Heart left ventricle (tissue), 16 donors: ENCODE measurements around the gene HES5. TPM values are rescaled to one million over a fixed set of nuclear protein-coding genes. Genes with fewer than 3 reads are reported as not detected.

Experiments
- ATAC-seq, 4 donors: fragments of 200-7000 bp; cut with Tn5 transposase; one replicate each; pipeline ENCODE4 v1.9.1; 2020 to 2022; ENCODE audit warnings: moderate library complexity in 4 of 4, mild to moderate bottlenecking in 3 of 4, moderate number of reproducible peaks in 1 of 4
- DNase-seq, 5 donors: peaks; one replicate each; pipeline ENCODE4 v3.0.0-alpha.2; 2020
- H3K27ac ChIP-seq, 12 donors: fragments of 200-600 bp; sonication (generic) in 4 of 12; one replicate each; pipeline versions ENCODE4 v1.5.0 to v1.8.0; 2016 to 2022; ENCODE audit warnings: mild to moderate bottlenecking in 2 of 12
- H3K27me3 ChIP-seq, 9 donors: fragments of 200-600 bp; sonication (generic) in 2 of 9; one replicate each; pipeline versions ENCODE4 v1.5.1 to v1.8.0; 2016 to 2022; ENCODE audit warnings: mild to moderate bottlenecking in 3 of 9
- H3K36me3 ChIP-seq, 9 donors: fragments of 200-600 bp; sonication (generic) in 2 of 9; one replicate each; pipeline versions ENCODE4 v1.5.0 to v1.8.0; 2018 to 2022; ENCODE audit warnings: mild to moderate bottlenecking in 2 of 9
- H3K4me1 ChIP-seq, 12 donors: fragments of 200-600 bp; sonication (generic) in 4 of 12; one replicate each; pipeline versions ENCODE4 v1.5.0 to v1.8.0; 2016 to 2022; ENCODE audit warnings: mild to moderate bottlenecking in 3 of 12
- H3K4me3 ChIP-seq, 12 donors: fragments of 200-600 bp; sonication (generic) in 4 of 12; one replicate each; pipeline versions ENCODE4 v1.5.0 to v1.8.0; 2017 to 2022; ENCODE audit warnings: mild to moderate bottlenecking in 9 of 12, moderate library complexity in 4 of 12
- H3K9me3 ChIP-seq, 12 donors: fragments of 200-600 bp; sonication (generic) in 4 of 12; one replicate each; pipeline versions ENCODE4 v1.5.0 to v1.8.0; 2016 to 2022; ENCODE audit warnings: mild to moderate bottlenecking in 1 of 12
- POLR2A ChIP-seq, 2 donors: fragments of 450-650 bp; IDR thresholded peaks; one replicate each; pipeline ENCODE4 v1.6.1; 2017; ENCODE audit warnings: antibody characterized with exemption in 2 of 2, mild to moderate bottlenecking in 2 of 2, moderate library complexity in 2 of 2
- WGBS, 4 donors: extraction: QIAGEN DNeasy Blood & Tissue Kit in 2 of 4; methylation state at CpG; one replicate each; pipeline versions ENCODE4 v1.1.5 to v1.1.7; 2013 to 2018; 5-methylcytosine and 5-hydroxymethylcytosine counted together
- intact Hi-C, 10 donors: fragments of 100-400 bp; cut with DNase I; formaldehyde crosslinking; loops; one replicate each; pipeline versions ENCODE4 v1.11.1 to v1.14.2; 2022
- polyA plus RNA-seq, 2 donors: library from polyadenylated mRNA; stranded (reverse); fragments of 200-250 nt; gene quantifications; one replicate each; pipeline ENCODE4 v1.2.3, GENCODE V29; 2013
- total RNA-seq, 9 donors: library from RNA; depleted of rRNA in 2 of 9; stranded (reverse); fragments of >200 nt in 2 of 9; fragmentation: NEBNext Ultra II Directional in 3 of 9; extraction: Animal tissue kit (Norgen Biotek cat#: 25700) in 3 of 9; gene quantifications; one replicate each; pipeline versions ENCODE4 v1.1.0 to v1.2.4, GENCODE V29; 2016 to 2023
- TF ChIP-seq, protein P1 (sequence below), 12 donors: fragments of 200-600 bp; sonication (generic) in 4 of 12; IDR thresholded peaks; one replicate each; pipeline versions ENCODE4 v1.5.0 to v1.8.0; 2018 to 2022; ENCODE audit warnings: antibody characterized with exemption in 12 of 12, mild to moderate bottlenecking in 5 of 12
- donor health status: ischemic (EF 13 %, LVEDD 7.1; RV severe dilation, severe dysfunction).
- donor health status: healthy with polysubstance abuse.
- donor health status: DM: no; HTN: yes; CAD: no.
- donor health status: DM: no; HTN: no; CAD: no.
- donor health status: ischemic (EF 25% LVEDD 6.9; RV normal size, moderate dysfunction).
- donor health status: ischemic (EF 25% LVEDD 5.7; RV mildly dilated, moderate dysfunction).
- donor health status: healthy.
- donor health status: DM: yes; HTN: yes; CAD: no.
- donor health status: ischemic (EF 35%, LVEDD 5.7; RV mildly dilated, moderate dysfunction).
- donor health status: nonischemic (EF 11% LVEDD 7.7; RV severe dilation, severe dysfunction).
- donor health status: DM: yes; HTN: yes; CAD: no.
- donor health status: PGD.
- donor health status: ischemic (EF 29% LVEDD 5.4; RV normal size, mild dysfunction).
- donor health status: nonischemic (EF 23%, LVEDD 6.1; RV moderate dilation, normal function).

The HES5 gene
- total and polyA plus RNA-seq, 11 donors: 0.42 to 2.0 (median 1.2) TPM

DNA sequence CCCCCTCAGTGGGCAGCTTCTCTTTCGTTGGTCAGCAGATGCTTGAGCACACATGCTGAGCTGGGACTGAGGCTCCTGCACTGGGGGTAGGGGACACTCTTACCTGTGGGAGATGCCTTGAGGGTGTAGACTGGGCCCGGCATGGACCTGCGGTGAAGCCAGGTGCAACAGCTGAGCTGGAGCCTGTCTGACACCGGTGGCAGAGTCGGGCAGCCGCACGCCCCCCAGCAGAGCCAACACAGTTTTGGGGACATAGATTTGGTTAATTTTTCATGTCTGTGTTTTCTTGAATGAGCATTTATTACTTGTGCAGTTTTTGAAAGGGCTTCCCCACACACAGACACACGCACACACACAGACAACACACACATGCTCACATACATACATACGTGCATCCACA, 5.9 kb upstream of the HES5 start:
- intact Hi-C loops: no loop called here
- 82 to 92% (median 82%) methylated on average over 8 to 9 of the region's 9 CpGs for WGBS, 4 donors
- Histone ChIP-seq H3K9me3 (no peaks in the 10 kb centered on the region), H3K27ac (no peak overlapping the region), H3K4me1 (peaks cover 2 to 27% (median 9%) of the 10 kb centered on the region in 12 donors), H3K4me3 (no peak overlapping the region), H3K36me3 (no peaks in the 10 kb centered on the region), H3K27me3 (peaks cover 0 to 37% (median 8%) of the 10 kb centered on the region in 9 donors)
- no peak for DNase-seq
- TF ChIP-seq POLR2A (IDR thresholded peaks at IDR 0.05): no peak
- TF ChIP-seq, protein P1, sequence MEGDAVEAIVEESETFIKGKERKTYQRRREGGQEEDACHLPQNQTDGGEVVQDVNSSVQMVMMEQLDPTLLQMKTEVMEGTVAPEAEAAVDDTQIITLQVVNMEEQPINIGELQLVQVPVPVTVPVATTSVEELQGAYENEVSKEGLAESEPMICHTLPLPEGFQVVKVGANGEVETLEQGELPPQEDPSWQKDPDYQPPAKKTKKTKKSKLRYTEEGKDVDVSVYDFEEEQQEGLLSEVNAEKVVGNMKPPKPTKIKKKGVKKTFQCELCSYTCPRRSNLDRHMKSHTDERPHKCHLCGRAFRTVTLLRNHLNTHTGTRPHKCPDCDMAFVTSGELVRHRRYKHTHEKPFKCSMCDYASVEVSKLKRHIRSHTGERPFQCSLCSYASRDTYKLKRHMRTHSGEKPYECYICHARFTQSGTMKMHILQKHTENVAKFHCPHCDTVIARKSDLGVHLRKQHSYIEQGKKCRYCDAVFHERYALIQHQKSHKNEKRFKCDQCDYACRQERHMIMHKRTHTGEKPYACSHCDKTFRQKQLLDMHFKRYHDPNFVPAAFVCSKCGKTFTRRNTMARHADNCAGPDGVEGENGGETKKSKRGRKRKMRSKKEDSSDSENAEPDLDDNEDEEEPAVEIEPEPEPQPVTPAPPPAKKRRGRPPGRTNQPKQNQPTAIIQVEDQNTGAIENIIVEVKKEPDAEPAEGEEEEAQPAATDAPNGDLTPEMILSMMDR (IDR thresholded peaks at IDR 0.05): no peak
- ATAC-seq: no peak

- H3K4me3 ChIP-seq: no peak overlapping the region
- ATAC-seq: no peak
- peaks cover 0 to 37% (median 3%) of the 10 kb centered on the region in 9 donors for H3K27me3 ChIP-seq
- DNase-seq: no peak
- H3K4me1 ChIP-seq: peaks cover 6 to 27% (median 11%) of the 10 kb centered on the region in 12 donors
- 45 to 53% (median 51%) methylated on average over 23 to 27 of the region's 27 CpGs for WGBS, 4 donors
- intact Hi-C loops: no loop called here
- TF ChIP-seq, protein P1 (IDR thresholded peaks at IDR 0.05): no peak
- no peak for TF ChIP-seq POLR2A (IDR thresholded peaks at IDR 0.05)
- no peaks in the 10 kb centered on the region for H3K36me3 ChIP-seq
- H3K9me3 ChIP-seq: no peaks in the 10 kb centered on the region
- no peak overlapping the region for H3K27ac ChIP-seq
These were observed 5.4 kb upstream of the HES5 start for GRCh38 chr1:2535455-2535854.

DNA sequence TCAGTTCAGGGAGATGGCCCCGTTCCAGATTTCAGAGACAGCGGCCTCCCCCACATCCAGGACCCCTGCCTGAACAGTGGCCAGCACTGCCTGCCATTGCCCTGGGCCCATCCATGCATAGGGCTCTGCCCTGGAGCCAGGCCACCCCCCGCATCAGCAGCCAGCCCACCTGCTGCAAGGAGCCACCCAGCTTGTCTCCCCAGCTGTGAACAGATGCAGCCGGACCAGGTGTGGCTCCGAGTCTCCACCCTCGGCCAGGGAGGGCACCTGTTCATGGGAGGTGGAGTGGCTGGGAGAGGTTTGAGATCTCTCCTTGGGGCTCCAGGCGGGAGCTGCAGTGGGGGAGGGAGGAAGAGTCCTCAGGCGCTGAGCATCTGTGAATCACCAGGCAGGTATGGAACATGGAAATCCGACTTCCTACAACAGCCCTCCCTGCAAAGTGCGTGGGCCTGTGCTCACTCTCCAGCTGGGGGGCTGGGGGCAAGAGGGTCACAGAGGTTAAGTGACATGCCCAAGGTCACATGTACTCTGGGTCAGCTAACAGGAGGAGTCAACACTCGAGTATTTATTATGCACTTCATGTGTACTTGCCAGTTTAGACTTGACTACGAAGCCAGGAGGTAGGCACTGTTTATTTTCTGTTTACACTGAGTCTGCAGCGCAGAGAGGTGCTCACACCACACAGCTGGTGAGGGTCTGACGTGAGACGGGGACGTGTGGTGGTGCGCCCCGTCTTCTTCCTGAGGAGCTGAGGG, 4.8 kb upstream of the HES5 start:
- Histone ChIP-seq H3K27me3 (peaks cover 0 to 39% (median 3%) of the 10 kb centered on the region in 9 donors), H3K4me3 (no peak overlapping the region), H3K9me3 (no peaks in the 10 kb centered on the region), H3K27ac (no peak overlapping the region), H3K4me1 (peaks cover 6 to 30% (median 14%) of the 10 kb centered on the region in 12 donors), H3K36me3 (no peaks in the 10 kb centered on the region)
- intact Hi-C loops: no loop called here
- ATAC-seq: no peak
- no peak for DNase-seq
- TF ChIP-seq POLR2A (IDR thresholded peaks at IDR 0.05): no peak
- TF ChIP-seq, protein P1 (IDR thresholded peaks at IDR 0.05): no peak
- 47 to 54% (median 50%) methylated on average over 15 to 18 of the region's 18 CpGs for WGBS, 4 donors

- DNase-seq (no peak), ATAC-seq (no peak)
- H3K27me3 ChIP-seq: peaks cover 0 to 42% (median 1%) of the 10 kb centered on the region in 9 donors
- peaks cover 6 to 34% (median 15%) of the 10 kb centered on the region in 12 donors for H3K4me1 ChIP-seq
- no peaks in the 10 kb centered on the region for H3K36me3 ChIP-seq
- no peaks in the 10 kb centered on the region for H3K9me3 ChIP-seq
- WGBS, 4 donors: 35 to 46% (median 41%) methylated on average over 5 to 7 of the region's 7 CpGs
- no peak for TF ChIP-seq POLR2A (IDR thresholded peaks at IDR 0.05)
- TF ChIP-seq, protein P1 (IDR thresholded peaks at IDR 0.05): no peak
- H3K4me3 ChIP-seq: no peak overlapping the region
- intact Hi-C loops: no loop called here
- no peak overlapping the region for H3K27ac ChIP-seq
These were observed 4.2 kb upstream of the HES5 start for GRCh38 chr1:2534315-2534686.
